Activated CD4-positive, alpha-beta T cell treated with anti-CD3 and anti-CD28 coated beads, Interleukin-2, amount 50 U/mL, for 4 hours (primary cell): ENCODE results near the gene ZNF576.
"Not testable (repeated sequence)": the region's sequence is repeated elsewhere in the genome, so short reads cannot be mapped to it uniquely, and the experiment has no call there.

ENCODE experiments used
- DNase-seq, 2 experiments: peaks; one replicate each; pipeline ENCODE4 v3.0.0-alpha.2; 2020

Gene ZNF576, protein sequence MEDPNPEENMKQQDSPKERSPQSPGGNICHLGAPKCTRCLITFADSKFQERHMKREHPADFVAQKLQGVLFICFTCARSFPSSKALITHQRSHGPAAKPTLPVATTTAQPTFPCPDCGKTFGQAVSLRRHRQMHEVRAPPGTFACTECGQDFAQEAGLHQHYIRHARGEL

DNA sequence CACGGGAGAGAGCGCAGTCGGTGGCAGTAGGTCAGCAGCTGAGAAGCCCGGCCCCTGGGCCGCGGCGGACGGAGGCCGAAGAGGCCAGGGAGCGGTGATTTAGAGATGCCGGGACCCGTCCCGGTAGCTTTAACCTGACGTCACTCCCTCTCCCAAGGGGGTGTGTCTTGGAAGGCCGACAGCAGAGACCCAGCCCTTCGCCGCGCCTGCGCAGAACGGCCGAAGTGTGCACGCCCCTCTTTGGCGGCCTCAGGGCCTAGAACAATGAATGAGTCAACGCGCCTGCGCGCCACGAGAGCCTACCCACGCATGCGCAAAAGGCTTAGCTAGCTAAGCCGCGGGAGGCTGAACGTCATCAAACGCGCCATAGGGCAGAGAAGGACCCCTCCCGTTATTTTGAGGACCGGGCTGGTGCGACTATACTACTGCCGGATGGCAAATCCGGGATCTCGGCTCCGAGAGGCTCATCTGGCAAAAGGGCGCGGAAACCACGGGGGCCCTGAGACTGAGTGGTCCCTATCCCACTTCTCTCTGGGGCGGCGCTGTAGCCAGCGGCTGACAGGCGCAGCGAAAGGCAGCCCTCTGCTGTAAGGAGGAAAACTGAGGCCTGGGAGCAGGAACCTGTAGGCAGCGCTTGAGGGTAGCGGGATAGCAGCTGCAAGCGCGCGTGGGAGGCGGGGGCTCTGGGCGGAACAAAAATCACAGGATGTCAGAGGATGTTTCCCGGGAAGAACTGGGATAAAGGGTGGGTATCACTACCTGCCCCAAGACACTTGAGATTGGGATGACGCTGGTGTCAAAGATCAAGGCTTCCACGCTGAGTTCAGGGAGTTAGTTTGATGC is at the start of gene ZNF576, which contains the start of gene IRGQ:
ZNF576 (plus strand) TSS at position 597 of the 843 bp plus-strand sequence. CDS start 514 bp downstream, outside the sequence.
IRGQ (minus strand) TSS at position 136 of the 843 bp plus-strand sequence. CDS start 796 bp downstream, outside the sequence.
- peak; percentile 100 for DNase-seq

DNA sequence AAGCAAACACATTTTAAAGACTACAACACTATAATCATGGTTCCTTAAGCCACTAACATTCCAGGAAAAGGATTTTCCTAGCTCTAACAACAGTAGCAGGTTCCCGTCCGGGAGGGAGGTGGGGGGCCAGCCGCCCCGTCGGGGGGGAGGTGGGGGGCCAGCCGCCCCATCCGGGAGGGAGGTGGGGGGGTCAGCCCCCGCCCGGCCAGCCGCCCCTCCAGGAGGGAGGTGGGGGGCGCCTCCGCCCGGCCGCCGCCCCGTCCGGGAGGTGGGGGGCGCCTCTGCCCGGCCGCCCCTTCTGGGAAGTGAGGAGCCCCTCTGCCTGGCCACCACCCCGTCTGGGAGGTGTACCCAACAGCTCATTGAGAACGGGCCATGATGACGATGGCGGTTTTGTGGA is 48.5 kb upstream of the ZNF576 start:
- DNase-seq: not testable (repeated sequence)

DNA sequence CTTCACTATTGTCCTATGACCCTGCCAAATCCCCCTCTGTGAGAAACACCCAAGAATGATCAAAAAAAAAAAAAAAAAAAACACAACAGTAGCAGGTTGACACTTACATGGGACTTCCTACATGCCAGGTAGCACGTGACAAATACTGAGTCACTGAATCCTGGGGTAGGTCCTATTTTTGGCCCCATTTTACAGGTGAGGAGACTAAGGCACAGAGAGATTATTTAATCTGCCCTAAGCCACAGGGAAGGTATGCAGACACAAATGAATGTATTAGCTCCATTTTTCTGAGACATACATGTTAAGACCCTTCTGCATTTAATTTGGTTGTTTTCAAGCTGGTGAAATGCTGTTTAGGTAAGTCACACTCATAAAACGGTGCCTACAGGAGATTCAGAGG is 47.7 kb upstream of the ZNF576 start:
- no peak for DNase-seq

DNA sequence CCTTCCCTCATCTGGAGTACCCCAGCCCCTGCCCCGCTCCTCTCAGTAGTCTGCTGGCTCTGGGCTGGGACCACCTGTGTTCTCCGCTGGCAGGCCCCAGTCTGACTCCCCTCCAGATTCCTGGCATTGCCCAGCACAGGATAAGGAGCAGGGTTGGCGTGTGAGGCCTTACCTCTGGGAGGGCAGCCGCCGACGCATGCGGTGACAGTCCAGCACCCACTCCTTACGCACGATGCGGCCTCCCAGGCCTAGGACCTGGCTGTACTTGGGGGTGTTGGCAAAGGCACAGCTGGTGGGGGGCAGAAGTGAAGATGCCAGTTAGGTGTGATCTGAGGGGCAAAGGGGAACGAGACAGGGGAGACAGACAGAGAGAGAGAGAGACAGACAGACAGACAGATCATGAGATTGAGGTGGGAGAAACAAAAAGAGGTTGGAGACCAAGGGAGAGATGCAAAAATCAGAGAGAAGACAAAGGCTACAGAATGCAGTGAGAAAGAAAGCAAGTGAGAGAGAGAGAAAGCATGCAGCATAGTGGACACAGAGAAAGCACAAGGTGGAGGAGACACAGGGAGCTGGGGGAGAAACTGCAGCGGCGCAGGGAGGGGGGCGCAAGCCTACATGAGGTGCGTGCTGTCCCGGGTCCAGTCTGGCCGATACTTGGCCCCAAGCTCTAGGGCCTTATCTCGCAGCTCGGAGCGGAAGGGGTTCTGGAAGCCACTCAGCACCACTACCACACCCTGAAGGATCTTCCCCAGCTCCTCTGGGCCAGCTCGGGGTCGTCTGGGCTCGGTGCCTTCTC is 44.8 kb upstream of the ZNF576 start:
- DNase-seq: no peak

DNA sequence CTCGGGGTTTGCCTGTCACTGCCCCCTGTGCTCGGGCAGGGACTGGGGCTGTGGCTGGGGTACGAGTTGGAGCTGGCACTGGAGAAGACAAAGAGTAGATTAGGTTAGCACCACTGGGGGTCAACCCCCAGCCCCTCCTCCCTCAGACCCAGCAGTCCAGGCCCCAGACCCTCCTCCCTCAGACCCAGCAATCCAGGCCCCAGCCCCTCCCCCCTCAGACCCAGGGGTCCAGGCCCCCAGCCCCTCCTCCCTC is 44.3 kb upstream of the ZNF576 start:
- no peak for DNase-seq

DNA sequence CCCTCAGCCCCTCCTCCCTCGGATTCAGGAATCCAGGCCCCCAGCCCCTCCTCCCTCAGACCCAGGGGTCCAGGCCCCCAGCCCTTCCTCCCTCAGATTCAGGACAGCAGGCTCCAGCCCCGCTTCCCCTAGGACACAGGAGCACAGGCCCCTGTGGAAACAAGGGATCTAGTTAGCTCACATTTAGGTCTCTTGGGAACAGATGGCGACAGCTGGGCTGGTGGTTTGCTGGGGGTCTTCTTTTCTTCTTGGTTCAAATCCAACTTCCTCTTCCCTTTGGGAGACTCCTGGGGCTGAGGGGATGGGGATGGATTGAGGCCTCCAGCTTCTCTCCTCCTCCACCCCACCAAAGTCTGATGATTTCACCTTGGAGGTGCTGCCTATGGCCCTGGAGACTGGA is 43.8 kb upstream of the ZNF576 start:
- DNase-seq: no peak

DNA sequence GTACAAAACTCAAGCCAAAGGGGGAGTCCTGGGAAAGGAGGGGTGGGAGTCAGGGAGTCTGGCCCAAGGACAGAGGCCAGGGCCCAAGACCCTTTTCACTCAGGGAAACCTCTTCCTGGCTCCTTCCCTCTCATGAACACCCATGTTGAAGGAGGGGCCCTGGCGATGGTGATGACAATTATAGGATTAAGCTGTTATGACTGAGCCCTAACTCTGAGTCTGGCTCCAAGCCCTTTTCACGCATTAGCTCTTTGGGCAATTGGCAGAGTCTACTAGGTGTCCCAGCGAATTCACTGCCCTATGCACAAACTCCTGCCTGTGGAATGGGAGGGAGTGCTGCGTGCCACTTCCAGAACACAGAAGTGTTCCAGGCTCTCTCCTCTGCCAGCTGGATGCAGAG is 42.7 kb upstream of the ZNF576 start:
- no peak for DNase-seq

DNA sequence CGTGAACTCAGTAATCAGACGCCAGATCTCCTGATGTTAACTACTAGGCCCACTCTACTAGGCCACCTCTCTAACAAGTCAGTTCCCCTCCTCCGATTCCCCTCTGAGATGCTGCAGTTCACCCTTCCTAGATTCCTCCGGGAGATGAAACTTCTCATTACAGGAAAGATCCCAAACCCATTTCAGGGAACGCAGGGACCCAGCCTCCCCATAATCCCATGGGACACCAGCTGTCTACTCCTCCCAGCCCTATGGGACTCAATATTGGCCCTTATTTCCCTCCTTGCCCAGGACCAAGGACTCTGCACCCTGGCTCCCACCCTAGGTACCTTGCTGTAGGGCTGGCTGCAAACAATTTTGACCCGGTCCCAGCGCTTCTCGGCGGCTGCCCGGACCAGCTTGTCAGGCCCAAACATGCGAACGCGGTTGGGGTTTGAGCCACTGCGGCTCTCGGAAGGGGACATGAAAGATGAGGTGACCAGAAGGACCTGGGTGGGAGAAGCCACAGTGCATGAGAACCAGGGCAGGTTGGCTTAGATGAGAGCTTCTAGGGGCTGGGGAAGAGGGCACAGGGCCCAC is 42.0 kb upstream of the ZNF576 start:
- no peak for DNase-seq

DNA sequence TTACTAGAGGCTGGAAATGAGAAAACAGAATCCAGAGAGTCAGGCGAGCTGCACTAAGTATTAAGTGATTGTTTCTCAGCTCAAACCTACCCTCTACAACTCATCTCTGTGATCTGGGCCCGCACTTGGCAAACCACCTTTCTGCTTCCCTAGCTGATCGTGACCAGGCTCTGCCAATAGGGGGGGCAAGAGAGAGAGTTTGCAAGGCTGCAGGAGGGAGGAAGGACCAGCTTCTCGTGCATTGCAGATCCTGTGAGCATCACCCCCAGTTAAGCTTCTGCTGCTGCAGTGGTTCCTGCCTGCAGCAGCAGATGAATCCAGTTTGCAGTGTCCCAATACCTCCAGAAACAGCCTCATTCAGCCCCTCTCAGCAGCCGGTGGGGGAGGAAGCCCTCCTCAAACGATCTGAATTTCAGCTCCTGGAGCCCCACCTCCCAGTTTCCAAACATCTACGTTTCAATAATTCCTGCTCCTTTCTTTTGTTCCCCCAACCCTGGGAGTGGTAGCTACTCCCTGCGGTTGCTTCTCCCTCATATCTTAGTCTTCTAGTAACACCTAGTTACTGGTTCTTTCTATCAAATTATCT is 41.1 kb upstream of the ZNF576 start:
- DNase-seq: peak; percentile 83 to 85

DNA sequence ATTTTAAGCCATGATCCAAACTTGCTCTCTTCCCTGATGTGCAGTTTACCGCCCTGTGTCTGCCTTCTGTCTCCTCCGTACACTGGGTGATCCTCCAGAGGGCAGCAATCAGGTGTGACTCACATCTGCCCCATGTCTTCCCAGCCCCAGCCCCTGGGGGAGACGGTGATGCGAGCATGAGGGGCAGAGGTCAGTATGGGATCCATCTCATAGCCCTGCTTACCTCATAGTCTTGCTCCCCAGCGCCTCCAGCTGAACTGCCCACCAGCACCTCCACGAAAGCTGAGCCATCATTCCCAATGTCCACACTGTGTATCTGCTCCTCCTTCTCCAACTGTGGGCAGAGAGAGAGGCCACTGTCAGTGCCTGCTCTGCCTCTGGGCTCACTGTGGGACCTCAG is 35.7 kb upstream of the ZNF576 start:
- peak in 1 of 2 experiments; percentile 7 for DNase-seq

DNA sequence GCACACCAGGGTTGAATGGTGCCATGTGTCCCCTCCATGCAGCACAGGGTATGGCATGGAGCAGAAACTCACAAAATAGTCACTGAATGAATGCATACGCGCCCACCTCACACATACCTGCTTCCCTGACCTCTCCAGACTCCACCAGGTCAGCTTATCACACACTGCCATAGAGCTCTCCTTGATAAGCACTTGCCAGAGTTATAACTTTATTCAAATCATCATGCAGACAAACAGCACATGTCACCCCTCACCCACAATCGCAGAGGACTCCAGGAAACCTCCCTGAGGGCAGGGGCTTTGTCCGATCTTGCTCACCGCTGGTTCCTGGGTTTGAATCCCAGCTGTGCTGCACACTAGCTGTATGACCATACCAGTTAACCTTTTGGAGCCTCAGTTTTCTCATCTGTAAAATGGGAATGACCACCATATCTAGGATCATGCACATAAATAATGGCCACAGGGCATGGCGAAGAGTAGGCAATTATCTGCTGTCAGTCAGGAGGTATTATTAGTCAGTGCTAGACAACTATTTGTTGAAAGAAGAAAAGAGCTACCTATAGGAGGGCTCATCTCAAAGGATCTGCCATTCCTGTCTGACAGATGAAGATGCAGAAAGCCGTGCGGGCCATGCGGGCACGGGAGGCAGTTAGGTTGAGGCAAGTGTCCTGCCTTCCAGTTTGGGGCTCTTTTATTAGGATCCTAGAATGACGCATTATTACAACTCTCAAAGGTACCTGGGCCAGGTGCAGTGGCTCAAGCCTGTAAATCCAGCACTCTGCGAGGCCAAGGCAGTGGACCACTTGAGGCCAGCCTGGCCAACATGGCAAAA is 35.0 kb upstream of the ZNF576 start:
- DNase-seq: no peak

DNA sequence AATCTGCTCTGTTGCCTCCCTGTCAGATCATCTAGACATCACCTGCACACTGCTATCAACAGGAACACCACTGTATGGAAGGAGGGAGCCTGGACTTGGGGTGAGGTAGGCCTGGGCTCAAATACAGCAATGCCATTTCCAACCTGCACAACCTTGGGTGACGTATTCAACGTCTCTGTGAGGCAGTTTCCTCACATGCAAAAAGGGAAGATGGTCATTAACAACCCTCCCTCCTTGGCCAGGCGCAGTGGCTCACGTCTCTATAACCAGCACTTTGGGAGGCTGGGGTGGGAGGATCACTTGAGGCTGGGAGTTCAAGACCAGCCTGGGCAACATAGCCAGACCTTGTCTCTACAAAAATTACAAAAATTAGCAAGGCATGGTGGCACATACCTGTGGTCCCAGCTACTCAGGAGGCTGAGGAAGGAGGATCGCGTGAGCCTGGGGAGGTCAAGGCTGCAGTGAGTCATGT is 34.1 kb upstream of the ZNF576 start:
- no peak for DNase-seq

DNA sequence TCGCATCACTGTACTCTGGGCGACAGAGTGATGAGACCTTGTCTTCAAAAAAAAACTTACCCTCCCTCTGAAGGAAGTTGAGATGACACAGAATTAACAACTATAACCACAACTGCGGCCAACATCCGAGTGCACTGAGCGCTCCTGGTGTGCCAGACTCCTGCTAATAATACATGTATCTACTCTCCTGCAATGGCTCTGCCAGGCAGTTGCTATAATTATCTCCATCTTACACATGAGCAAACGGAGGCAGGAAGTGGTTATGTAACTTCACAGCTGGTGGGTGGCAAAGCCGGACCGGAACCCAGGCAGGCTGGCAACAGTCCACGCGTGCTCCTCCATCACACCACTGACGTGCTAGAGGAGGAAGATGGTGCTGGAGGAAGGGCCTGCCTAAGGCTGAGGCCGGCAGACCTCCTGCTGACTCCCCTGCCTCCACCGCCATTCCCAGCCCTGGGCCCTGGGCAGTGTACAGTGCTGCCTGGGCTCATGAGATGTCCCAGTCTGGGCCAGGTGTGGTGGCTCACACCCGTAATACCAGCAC is 33.6 kb upstream of the ZNF576 start:
- peak; percentile 56 to 64 for DNase-seq

DNA sequence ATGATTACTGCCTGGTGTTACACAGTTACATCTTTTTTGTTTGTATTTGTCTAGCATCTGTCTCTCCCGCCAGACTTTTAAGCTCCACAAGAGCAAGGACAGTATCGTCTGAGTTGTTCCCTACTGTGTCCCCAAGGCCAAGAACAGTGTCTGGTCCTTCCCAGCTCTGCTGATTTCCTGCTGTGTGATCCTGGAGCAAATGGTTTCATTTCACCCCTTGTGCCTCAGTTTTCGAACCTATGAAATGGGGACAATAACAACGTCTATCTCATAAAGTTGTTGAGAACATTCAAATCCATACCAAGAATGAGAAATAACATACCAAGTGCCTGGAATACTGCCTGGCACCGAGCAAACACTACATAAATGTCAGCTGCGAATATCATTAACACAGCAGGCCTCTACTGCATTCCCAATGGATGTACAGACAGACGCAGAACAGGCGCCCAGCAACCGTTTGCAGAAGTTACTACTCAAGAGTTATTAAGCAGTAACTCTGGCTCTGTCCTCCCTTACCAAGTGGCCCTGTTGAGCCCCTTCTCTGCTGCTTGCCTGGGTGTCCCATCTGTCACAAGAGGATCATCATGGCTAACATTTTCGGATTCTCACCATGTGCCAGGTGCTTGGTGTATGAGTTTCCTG is 32.5 kb upstream of the ZNF576 start:
- no peak for DNase-seq

DNA sequence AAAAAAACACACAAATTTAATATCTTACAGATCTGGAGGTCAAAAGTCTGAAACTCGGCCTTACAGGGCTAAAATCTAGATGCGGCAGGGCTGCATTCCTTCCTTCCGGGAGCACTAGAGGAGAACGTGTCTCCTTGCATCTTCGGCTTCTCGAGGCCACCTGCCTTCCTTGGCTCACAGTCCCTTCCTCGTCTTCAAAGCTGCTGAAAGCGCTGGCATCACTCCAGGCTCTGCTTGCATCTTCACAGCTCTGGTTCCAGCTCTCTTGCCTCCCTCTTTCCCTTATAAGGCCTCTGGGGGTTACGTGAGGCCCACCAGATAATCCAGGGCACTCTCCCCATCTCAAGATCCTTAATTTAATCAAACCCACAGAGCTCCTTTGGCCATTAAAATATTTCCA is 31.6 kb upstream of the ZNF576 start:
- DNase-seq: no peak

DNA sequence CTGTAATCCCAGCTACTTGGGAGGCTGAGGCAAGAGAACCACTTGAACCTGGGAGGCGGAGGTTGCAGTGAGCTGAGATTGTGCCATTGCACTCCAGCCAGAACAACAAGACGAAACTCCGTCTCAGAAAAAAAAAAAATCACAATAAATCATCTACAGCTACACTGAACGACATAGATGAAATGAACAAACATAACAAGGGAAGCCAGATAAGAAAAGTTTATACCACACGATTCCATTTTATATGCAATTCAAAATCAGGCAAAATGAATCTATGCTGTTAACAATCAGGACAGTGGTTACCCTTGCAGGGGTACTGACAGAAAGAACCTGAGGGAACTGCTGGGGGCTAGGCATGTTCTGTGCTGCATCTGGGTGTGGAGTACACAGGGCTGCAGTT is 26.7 kb upstream of the ZNF576 start:
- no peak for DNase-seq

DNA sequence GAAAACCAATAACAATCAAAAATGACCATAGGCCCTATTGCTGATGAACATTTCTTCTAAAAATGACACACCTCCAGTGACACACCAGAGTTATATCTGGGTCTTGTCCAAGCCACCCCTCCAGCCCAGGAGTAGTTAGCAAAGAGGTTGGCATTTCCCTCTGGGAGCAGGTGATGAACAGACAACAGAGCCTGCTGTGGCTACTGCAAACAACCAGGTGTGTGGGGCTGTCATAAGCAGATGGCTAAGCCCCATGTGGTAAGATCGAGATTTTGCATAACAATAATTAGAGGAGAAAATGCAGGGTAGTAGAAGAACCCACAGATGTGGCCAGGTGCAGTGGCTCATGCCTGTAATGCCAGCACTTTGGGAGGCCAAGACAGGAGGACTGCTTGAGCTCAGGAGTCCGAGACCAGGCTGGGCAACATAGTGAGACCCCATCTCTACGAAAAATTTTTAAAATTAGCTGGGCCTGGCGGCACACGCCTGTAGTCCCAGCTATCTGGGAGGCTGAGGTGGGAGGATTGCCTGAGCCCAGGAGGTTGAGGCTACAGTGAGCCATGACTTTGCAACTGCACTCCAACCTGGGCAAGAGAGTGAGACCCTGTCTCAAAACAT is 26.1 kb upstream of the ZNF576 start:
- DNase-seq: no peak

DNA sequence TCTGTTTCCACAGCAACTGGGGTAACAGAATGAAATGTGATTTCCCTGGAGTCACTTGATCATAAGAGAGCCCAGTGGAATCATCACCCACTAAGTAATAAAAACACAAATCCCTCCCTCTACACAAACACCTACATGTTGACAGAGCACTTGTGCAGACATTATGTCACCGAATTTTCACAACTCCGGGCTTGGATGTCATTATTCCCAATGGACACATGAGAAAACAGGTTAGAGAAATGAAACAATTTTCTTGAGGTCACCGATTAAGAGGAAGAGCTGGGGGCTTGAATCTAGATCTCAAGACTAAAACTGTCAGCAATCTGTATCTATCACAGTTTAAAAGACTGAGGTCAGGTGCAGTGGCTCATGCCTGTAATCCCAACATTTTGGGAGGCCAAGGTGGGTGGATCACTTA is 24.2 kb upstream of the ZNF576 start:
- DNase-seq: no peak

DNA sequence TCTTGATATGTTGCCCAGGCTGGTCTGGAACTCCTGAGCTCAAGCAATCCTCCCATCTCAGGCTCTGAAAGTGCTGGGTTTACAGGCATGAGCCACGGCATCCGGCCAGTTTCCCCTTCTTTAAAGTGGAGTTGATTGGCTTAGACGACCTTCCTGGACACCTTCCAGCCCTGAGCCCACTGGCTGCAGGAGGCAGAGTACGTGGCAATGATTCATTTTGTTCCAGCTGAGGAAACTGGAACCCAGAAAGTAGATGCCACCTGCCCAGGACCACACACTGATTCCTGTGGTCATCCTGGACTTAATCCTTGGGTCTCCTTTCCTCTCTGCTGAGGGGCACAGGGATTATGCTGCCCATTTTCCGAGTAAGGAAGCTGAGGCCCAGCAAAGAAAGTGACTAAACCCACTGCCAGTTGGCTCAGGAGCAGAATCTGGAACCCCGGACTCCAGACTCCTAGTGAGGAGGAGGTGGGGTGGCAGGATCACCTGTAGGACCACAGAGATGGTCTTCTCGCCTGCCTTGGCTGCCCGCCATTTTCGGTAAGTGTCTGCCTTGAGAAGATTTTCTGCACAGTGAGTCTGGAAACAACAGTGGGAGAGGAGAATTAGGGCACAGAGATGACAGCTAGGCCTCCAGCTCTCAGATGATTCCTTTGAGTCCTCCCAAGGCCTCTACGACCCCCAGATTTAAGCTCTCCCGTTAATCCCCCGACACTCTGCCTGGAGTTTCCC is 21.8 kb upstream of the ZNF576 start:
- DNase-seq: no peak
